SU-DHL-6 (cell line): Measurements from ENCODE around the gene DOCK9.

Experiments used
- H2AFZ ChIP-seq: fragments of 200-600 bp; sonication (generic); 2 replicates; pipeline ENCODE4 v1.6.1; 2014; ENCODE audit warnings: low read depth, mild to moderate bottlenecking, moderate library complexity, mixed read lengths, antibody characterized with exemption, low read length; ENCODE audit not compliant: severe bottlenecking
- H3F3A ChIP-seq: fragments of 200-600 bp; shearing (Covaris generic); 2 replicates; pipeline ENCODE4 v1.6.0; 2016; ENCODE audit warnings: antibody characterized with exemption, mild to moderate bottlenecking; ENCODE audit not compliant: insufficient read depth
- H3K27ac ChIP-seq: fragments of 200-600 bp; sonication (generic); 2 replicates; pipeline ENCODE4 v1.5.1; 2016; ENCODE audit warnings: low read depth, mild to moderate bottlenecking, low read length, moderate library complexity, mixed read lengths
- H3K27me3 ChIP-seq: fragments of 200-600 bp; sonication (generic), shearing (Covaris generic); 2 replicates; pipeline ENCODE4 v1.6.0; 2014; ENCODE audit warnings: mild to moderate bottlenecking, low read length
- H3K36me3 ChIP-seq: fragments of 200-600 bp; sonication (generic); 2 replicates; pipeline ENCODE4 v1.6.1; 2014; ENCODE audit warnings: mild to moderate bottlenecking, low read length, mixed read lengths
- H3K4me2 ChIP-seq: fragments of 300-600, 200-600 bp; shearing (Covaris generic), sonication (generic); 2 replicates; pipeline ENCODE4 v1.6.0; 2014; ENCODE audit warnings: low read length, low read depth, mild to moderate bottlenecking; ENCODE audit not compliant: poor library complexity, severe bottlenecking
- H3K4me3 ChIP-seq: fragments of 200-600 bp; sonication (generic); 2 replicates; pipeline ENCODE4 v1.5.1; 2014; ENCODE audit warnings: antibody characterized with exemption, low read length, mild to moderate bottlenecking, mixed read lengths; ENCODE audit not compliant: insufficient read depth, poor library complexity, severe bottlenecking
- H3K79me2 ChIP-seq: fragments of 200-600 bp; sonication (generic); 2 replicates; pipeline ENCODE4 v1.6.1; 2014; ENCODE audit warnings: mild to moderate bottlenecking, low read length, moderate library complexity; ENCODE audit not compliant: insufficient read depth
- H3K9ac ChIP-seq: fragments of 200-600 bp; sonication (generic); 2 replicates; pipeline ENCODE4 v1.7.0; 2014; ENCODE audit warnings: mild to moderate bottlenecking, low read length
- H3K9me2 ChIP-seq: fragments of 200-600 bp; sonication (generic); replicated peaks from 2 replicates; pipeline ENCODE4 v1.6.1; 2014; ENCODE audit warnings: low read length; ENCODE audit not compliant: insufficient read depth
- H3K9me3 ChIP-seq: fragments of 200-600 bp; sonication (generic); 2 replicates; pipeline ENCODE4 v1.6.1; 2014; ENCODE audit warnings: low read length, mixed read lengths; ENCODE audit not compliant: insufficient read depth
- H4K20me1 ChIP-seq: fragments of 200-600 bp; sonication (generic); 2 replicates; pipeline ENCODE4 v1.6.1; 2014; ENCODE audit warnings: low read depth, mild to moderate bottlenecking, antibody characterized with exemption, low read length, moderate library complexity, mixed read lengths
- EZH2phosphoT487 ChIP-seq: fragments of 200-600 bp; sonication (generic), shearing (Covaris generic); conservative IDR thresholded peaks from 2 replicates; pipeline ENCODE4 v1.6.1; 2018; ENCODE audit warnings: mild to moderate bottlenecking, antibody characterized with exemption, low read length, moderate library complexity, mixed read lengths
- TF ChIP-seq, protein P1 (sequence below): fragments of 200-600 bp; sonication (generic); IDR thresholded peaks from one replicate; pipeline ENCODE4 v1.5.1; 2017; ENCODE audit warnings: antibody characterized with exemption, mild to moderate bottlenecking, low read length, moderate library complexity; ENCODE audit not compliant: insufficient read depth, poor library complexity, severe bottlenecking

The DOCK9 gene

DNA sequence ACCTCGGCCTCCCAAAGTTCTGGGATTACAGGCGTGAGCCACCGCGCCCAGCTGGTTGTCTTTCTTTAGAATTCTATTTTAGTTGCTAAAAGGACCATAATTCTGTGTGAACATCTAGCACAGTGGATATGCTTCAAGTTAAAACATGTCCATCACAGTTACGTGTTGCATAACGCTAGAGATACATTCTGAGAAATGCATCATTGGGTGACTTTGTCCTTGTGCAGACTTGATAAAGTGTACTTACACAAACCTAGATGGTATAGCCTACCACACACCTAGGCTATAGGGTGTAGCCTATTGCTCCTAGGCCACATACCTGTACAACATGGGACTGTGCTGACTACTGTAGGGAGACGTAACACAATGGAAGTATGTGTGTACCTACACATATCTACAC lies 35.4 kb downstream of the DOCK9 start:
- H3K4me3 ChIP-seq = no peak overlapping the region
- no peaks in the 10 kb centered on the region for H3K9me2 ChIP-seq
- no peak overlapping the region for H3K4me2 ChIP-seq
- H3K36me3 ChIP-seq = no peaks in the 10 kb centered on the region
- TF ChIP-seq EZH2phosphoT487 = no peak
- TF ChIP-seq, protein P1, sequence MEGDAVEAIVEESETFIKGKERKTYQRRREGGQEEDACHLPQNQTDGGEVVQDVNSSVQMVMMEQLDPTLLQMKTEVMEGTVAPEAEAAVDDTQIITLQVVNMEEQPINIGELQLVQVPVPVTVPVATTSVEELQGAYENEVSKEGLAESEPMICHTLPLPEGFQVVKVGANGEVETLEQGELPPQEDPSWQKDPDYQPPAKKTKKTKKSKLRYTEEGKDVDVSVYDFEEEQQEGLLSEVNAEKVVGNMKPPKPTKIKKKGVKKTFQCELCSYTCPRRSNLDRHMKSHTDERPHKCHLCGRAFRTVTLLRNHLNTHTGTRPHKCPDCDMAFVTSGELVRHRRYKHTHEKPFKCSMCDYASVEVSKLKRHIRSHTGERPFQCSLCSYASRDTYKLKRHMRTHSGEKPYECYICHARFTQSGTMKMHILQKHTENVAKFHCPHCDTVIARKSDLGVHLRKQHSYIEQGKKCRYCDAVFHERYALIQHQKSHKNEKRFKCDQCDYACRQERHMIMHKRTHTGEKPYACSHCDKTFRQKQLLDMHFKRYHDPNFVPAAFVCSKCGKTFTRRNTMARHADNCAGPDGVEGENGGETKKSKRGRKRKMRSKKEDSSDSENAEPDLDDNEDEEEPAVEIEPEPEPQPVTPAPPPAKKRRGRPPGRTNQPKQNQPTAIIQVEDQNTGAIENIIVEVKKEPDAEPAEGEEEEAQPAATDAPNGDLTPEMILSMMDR = no peak
- H3K9me3 ChIP-seq = no peaks in the 10 kb centered on the region
- H2AFZ ChIP-seq = no peak overlapping the region
- H3F3A ChIP-seq = no peaks in the 10 kb centered on the region
- no peaks in the 10 kb centered on the region for H3K27me3 ChIP-seq
- no peak overlapping the region for H3K9ac ChIP-seq
- H3K79me2 ChIP-seq = no peaks in the 10 kb centered on the region
- H4K20me1 ChIP-seq = no peaks in the 10 kb centered on the region
- no peak overlapping the region for H3K27ac ChIP-seq

- no peak overlapping the region for H3K27ac ChIP-seq
- H3K9me3 ChIP-seq = no peaks in the 10 kb centered on the region
- no peak overlapping the region for H3K9ac ChIP-seq
- no peak overlapping the region for H3K4me3 ChIP-seq
- H4K20me1 ChIP-seq = no peaks in the 10 kb centered on the region
- H3K36me3 ChIP-seq = no peaks in the 10 kb centered on the region
- H3F3A ChIP-seq = no peaks in the 10 kb centered on the region
- H2AFZ ChIP-seq = no peak overlapping the region
- H3K27me3 ChIP-seq = no peaks in the 10 kb centered on the region
- no peaks in the 10 kb centered on the region for H3K79me2 ChIP-seq
- no peak overlapping the region for H3K4me2 ChIP-seq
- TF ChIP-seq, protein P1 = no peak
- TF ChIP-seq EZH2phosphoT487 = no peak
- no peaks in the 10 kb centered on the region for H3K9me2 ChIP-seq
These were observed 36.3 kb downstream of the DOCK9 start for GRCh38 chr13:98941536-98941935.

DNA sequence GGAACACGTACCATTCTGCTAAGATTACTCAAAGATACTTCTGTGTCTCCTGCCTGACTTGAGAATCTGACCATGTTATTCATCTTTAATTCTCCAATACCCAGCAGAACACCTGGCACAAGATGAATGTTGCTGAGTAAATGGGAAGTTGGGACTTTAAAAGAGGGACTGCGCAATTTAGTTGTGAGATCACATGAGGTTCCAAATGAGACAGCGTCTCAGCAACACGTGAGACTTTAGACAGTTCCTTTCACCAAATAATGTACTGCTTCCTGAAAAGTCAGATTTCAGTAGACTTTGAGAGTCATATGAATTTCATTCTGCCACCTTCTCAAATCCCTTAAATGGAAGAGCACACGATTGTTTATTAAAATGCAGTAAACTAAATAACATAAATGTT lies 36.7 kb downstream of the DOCK9 start:
- H3K27me3 ChIP-seq = no peaks in the 10 kb centered on the region
- TF ChIP-seq EZH2phosphoT487 = no peak
- TF ChIP-seq, protein P1 = no peak

More for the DNA sequence above, 36.7 kb downstream of the DOCK9 start:
- Histone ChIP-seq H3K36me3 (no peaks in the 10 kb centered on the region), H3K9me3 (no peaks in the 10 kb centered on the region), H3K9me2 (no peaks in the 10 kb centered on the region), H3K4me3 (no peak overlapping the region), H3K9ac (no peak overlapping the region), H2AFZ (no peak overlapping the region), H4K20me1 (no peaks in the 10 kb centered on the region), H3K4me2 (no peak overlapping the region), H3K27ac (no peak overlapping the region), H3K79me2 (no peaks in the 10 kb centered on the region), H3F3A (no peaks in the 10 kb centered on the region)
